ENCODE data around the gene MMRN2.

MMRN2 gene

DNA sequence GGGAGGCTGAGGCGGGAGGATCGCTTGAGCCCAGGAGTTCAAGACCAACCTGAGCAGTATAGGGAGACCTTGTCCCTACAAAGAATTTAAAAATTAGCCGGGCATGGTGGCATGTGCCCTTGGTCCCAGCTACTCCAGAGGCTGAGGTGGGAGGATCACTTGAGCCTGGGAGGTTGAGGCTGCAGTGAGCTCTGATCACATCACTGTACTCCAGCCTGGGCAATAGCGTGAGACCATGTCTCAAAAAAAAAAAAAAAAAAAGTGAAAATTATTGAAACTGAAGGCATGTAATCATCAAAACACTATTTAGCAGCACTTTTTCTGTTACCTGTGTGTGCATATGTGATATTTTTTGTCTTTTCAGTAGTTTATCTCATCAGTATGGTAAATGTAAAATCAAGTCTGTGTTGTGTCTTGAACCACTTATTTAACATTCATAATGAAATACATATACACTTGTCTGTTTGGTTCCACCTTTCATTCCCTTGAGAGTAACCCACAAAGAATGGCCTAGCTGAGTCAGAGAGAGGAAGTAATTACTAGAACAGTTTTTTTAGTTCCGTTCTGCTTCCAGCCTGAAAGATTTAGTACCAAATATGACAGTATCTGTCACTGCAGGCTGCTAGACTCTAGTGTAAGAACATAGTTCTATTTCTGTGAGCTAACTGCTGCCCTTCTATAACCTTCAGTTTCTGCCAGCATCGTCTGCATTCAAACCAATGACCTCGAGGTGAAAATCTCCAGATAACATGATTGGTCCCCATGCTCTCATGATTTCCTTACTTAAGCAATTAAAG lies 68.6 kb downstream of the MMRN2 start:
- DNase-seq (ENCODE audit: low read depth): no peak
